GM12875 (cell line): Measurements from ENCODE around the gene NDUFV2.
"Not testable (repeated sequence)": the region's sequence is repeated elsewhere in the genome, so short reads cannot be mapped to it uniquely, and the experiment has no call there.

Experiments
- H3K4me3 ChIP-seq: one replicate; pipeline ENCODE4 v1.5.1; 2011; ENCODE audit warnings: low read depth, low read length, control low read depth
- TF ChIP-seq, protein P1 (sequence below): IDR thresholded peaks from 2 replicates; pipeline ENCODE4 v1.5.1; 2011; ENCODE audit warnings: low read depth, mild to moderate bottlenecking, control low read depth, inconsistent platforms, low read length, moderate library complexity, borderline replicate concordance; ENCODE audit not compliant: insufficient read depth

The NDUFV2 gene

DNA sequence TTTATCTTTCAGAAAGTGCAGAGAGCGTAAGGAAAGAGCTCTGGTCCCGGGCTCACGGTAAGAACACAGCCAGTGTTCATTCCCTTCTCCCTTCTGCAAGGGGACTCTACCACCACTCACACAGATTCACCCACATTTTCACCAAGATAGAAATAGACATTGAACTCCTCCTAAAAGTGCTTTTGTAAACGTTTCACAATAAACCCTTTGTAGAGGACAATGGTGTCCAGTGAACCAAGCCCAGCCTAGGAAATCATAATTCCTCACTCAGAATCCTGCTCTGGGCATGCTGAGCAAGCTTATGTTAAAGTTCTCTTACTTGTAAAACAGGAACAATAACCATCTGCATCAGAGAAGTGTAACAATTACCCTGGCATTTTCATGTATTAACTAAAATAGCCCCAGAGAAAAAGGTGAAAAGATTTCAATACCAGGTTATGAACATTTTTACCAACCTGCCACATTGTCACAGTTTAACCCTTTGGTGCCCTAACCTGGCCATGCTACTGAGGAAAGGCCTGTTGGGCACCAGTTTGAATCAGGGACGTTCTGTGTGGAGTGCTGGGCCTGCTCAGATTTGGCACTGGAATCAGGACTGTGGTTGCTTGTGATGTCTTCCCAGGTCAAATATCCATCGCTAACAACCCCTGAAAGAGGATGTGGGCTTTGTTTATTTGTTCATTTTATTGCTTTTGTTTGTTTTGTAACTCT, 22.5 kb upstream of the NDUFV2 start:
- TF ChIP-seq, protein P1, sequence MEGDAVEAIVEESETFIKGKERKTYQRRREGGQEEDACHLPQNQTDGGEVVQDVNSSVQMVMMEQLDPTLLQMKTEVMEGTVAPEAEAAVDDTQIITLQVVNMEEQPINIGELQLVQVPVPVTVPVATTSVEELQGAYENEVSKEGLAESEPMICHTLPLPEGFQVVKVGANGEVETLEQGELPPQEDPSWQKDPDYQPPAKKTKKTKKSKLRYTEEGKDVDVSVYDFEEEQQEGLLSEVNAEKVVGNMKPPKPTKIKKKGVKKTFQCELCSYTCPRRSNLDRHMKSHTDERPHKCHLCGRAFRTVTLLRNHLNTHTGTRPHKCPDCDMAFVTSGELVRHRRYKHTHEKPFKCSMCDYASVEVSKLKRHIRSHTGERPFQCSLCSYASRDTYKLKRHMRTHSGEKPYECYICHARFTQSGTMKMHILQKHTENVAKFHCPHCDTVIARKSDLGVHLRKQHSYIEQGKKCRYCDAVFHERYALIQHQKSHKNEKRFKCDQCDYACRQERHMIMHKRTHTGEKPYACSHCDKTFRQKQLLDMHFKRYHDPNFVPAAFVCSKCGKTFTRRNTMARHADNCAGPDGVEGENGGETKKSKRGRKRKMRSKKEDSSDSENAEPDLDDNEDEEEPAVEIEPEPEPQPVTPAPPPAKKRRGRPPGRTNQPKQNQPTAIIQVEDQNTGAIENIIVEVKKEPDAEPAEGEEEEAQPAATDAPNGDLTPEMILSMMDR, result no peak
- no peak overlapping the region for H3K4me3 ChIP-seq

DNA sequence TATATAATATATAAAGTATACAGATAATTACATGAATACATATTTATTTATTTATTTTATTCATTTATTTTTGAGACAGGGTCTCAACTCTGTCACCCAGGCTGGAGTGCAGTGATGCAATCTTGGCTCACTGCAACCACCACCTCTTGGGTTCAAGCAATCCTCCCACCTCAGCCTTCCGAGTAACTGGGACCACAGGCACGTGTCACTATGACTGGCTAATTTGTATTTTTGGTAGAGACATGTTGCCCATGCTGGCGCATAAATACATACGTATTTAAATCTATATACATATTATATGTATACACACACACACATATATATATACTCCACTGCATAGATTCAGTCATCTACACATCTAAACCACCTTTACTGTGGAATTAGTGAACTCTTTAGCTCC, 20.6 kb upstream of the NDUFV2 start:
- H3K4me3 ChIP-seq, result no peak overlapping the region
- TF ChIP-seq, protein P1, result no peak

DNA sequence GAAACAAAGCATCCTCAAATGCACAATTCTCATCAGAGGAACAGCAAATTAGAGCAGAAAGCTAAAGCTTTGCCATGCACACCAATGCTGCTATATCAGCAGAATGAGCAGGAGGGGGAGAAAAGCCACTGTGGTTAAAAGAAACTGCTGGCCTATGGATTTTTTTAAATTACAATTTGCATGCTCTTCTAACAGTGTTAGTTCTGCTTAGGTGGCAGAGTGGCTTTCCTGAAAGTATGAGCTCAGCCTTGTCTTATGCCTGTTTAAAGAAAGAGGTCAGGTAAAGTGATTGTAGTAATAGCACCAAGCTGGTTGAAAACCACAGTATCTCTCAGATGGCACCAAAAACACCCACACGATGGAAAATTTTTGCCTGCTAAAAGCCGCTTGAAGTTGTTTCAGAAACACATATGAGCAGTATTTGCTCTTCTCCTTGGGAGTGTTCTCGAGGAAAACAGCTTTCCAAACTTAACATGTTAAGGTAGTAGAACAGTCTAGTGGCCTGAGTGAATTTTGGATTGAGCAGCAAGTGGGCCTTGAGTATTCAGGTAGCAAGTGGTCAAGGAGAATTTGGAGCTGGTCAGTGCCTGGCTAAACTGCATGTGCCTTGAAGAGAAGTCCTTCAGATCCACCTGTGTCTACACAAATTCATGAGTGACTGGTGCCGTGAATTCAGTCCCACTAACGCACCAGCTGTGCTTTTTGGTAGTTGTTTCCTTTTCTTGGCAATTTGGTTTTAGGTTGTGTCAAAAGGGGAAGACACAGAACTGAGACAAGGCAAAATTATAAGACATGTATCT, 19.6 kb upstream of the NDUFV2 start:
- no peak overlapping the region for H3K4me3 ChIP-seq
- TF ChIP-seq, protein P1, result no peak

DNA sequence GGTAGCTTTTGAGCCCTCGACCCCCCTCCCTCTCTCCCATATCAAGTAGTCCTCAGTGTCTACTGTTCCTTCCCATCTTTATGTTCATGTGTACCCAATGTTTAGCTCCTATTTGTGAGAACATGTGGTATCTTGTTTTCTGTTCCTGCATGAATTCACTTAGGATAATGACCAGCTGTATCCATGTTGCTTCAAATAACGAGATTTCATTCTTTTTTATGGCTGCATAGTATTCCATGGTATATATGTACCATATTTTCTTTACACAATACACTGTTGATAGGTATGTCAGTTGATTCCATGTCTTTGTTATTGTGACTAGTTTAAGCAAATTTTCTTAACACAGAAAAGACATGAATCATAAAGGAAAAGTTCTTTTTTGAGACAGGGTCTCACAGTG, 16.5 kb upstream of the NDUFV2 start:
- no peak overlapping the region for H3K4me3 ChIP-seq
- TF ChIP-seq, protein P1, result no peak

DNA sequence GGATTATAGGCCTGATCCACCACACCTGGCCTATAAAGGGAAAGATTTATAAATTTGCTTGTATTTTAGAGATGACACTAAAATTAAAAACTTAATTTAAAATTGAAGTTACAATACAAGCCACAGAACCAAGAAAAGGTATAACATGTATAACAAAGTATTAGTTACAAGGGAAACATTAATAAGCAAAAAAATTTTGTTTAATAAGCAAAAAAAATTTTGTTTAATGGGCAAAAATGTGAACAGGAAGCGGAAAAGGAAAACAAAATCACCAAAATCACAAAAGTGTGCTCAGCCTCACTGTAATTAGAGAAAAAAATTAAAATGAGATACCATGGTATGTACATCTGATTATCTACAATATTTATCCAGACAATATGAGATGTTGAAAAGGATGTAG, 15.9 kb upstream of the NDUFV2 start:
- TF ChIP-seq, protein P1, result no peak
- no peak overlapping the region for H3K4me3 ChIP-seq

DNA sequence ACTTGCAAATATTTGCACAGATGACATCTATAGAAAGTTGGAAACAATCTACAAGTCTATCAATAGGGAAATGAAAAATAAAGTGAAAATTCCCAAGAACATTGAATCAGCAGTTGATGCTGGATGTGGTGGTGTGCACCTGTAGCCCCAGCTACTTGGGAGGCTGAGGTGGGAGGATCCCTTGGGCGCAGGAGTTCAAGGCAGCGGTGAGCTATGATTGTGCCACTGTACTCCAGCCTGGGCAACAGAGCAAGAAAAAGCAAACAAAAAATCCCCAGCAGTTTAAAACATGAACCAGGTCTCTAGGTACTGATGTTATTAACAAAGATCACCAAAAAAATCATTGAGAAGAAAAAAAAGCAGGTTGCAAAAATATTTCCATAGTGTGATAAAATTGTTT, 15.4 kb upstream of the NDUFV2 start:
- H3K4me3 ChIP-seq, result no peak overlapping the region
- TF ChIP-seq, protein P1, result no peak

DNA sequence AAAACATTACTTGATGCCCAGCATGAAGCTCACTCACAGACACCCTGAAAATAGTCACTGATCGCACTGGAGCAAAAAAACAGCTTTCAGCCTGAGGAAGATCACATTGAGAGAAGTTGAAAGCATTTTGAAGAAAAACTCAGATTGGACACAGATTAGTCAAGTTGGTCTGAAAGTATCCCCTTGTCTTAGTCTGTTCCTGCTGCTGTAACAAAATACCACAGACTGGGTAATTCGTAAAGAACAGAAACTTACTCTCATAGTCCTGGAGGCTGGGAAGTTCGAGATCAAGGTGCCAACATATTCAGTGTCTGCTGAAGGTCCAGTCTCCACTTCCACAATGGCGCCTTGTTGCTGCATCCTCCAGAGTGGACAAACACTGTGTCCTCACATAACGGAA, 14.2 kb upstream of the NDUFV2 start:
- H3K4me3 ChIP-seq, result no peak overlapping the region
- TF ChIP-seq, protein P1, result no peak

DNA sequence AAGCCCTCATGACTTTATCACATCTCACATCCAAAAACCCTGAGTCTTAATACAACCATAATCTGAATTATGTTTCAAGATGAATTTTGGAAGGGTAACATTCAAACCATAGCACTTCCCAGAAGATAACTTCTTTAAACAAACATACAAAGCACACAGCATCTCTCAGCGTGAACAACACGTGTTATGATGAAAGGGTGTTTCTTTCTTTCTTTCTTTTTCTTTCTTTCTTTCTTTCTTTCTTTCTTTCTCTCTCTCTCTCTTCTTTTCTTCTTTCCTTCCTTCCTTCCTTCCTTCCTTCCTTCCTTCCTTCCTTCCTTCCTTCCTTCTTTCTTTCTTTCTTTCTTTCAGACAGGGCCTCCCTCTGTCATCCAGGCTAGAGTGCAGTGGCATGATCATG, 13.8 kb upstream of the NDUFV2 start:
- not testable (repeated sequence) for H3K4me3 ChIP-seq
